HuH-7 (cell line): ENCODE results near the gene SLC9A8.
"Not testable (repeated sequence)": the region's sequence is repeated elsewhere in the genome, so short reads cannot be mapped to it uniquely, and the experiment has no call there.

Experiments used
- DNase-seq: peaks from one replicate; pipeline ENCODE4 v3.0.0; 2011; ENCODE audit warnings: low spot score

The SLC9A8 gene

DNA sequence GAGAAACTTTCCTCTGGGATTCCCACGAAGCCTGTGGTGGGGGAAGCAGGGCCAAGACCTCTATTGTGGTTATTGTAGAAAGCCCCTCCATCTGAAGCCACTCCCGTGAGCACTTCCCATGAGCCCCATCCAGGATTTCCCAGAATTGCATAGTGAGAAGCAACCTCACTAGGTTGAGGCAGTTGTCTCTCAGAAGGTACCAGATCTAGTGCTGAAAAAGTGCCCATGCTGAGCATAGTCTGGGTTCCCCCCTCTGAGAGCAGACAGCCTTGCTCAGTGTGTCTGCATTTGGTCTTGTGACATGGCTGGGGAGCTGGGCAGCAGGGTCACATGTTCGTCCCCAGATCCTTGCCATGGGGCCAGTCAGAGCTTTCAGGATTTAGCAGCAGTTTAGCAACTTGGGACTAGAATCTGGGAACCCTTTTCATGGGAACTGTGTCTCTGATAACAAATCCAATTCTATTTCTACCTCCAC is 38.6 kb downstream of the SLC9A8 start:
- no peak for DNase-seq

DNA sequence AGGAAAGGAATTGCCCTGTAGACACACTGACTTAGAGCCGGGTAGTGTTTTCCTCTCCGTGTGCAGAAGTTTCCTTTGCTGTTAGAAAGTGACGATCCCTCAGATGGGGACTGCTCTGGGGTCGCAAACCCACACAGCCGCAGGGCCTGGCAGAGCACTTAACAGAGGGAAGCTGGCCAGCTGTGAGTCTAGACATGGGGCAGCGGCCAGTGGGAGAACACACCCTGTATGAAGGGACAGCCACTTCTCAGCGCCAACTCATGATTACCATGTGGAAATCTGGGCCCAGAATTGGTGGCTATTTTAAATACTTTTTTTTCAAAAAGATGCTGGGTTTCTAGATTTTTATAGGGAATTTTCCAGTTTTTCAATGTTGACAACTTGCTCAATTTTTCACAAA is 39.4 kb downstream of the SLC9A8 start:
- no peak for DNase-seq

- no peak for DNase-seq
Measured at GRCh38 chr20:49852522-49853080, 40.0 kb downstream of the SLC9A8 start.

DNA sequence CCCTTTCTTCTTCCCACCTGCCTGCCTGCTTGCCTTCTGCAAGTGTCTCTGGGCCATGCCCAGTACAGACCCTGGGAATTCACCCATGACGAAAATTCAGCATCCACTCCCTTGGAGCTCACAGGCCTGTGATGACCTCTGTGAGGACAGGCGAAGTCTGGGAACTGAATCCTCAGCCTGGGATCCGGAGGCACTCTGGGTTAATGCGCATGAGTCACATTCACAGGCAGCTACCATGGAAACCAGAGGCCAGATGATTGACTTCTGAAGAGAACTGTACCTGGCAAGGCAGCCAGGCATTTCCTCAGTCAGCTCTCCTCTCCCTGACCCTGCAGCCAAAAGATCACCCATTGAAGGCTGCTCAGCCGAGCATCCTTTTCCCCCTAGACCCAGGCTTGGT is 41.0 kb downstream of the SLC9A8 start:
- DNase-seq: no peak

DNA sequence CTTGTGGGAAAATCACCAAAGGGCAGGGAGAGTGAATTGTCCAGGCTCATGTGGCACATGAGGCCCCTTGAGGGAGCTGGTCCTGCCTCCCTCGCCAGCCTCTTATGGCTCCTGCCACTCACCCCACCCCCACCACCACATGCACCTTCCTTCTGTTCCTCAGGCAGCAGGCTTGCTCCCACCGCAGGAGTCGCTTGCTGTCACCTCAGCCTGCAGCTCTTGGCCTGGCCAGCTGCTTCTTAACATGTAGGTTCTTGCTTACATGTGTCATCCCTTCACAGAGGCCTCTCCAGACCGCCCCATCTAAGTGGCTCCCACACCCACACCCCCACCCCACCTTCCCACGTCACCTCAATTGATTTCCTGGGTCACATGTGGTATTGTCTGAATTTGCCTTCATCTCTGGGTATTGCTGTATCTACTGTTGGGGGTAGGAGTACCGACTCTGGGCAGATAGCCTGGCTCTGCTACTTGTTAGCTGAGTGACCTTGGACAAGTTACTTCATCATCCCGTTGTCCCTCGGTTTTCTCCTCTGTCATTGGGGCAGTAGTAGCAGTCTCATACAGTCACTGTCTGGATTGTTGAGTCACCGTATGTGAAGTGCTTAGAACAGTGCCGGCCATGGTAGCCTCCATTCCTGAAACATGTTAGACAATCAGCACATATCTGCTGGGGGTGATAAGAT is 41.7 kb downstream of the SLC9A8 start:
- DNase-seq: no peak

GRCh38 chr20:49856904-49857303 is 44.3 kb downstream of the SLC9A8 start:
- DNase-seq: no peak

DNA sequence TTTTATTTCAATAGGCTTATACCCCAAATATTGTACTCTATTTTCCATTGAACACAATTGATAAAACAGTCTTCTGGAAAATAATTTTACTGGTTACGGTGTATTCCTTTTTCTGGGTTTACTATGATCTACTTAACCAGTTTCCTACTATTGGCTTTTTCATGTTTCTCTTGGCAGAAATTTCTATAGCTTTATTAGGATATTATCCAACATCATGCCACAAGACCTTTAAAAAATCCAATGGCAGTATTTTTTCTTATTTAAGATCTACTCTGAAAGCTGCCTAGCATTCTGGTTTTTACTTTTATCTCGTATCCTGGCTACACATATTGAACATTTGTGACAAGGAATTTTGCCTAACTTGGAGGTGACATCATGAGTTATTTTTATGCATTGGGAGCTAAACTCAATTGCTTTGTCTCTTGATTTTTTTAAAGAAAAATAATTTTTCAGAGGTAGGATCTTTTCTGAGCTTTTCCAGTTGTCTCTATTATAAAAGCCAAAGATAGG is 45.5 kb downstream of the SLC9A8 start:
- DNase-seq: no peak

DNA sequence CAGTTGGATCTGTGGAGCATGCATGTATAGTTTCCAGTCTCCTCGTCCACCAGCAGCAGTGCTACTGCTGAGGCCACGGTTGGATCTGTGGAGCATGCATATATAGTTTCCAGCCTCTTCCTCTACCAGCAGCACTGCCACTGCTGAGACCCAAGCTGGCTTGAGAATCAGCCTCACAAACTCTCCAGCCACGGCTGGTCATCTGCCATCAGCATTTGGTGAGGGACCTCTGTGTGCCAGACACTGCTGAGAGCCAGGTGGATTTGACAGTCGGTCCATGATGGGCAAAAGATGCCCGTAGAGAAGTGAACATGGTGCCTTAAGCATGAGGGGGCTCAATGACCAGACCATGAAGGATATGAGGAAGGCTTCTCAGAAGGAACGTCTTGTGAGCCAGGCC is 46.4 kb downstream of the SLC9A8 start:
- DNase-seq: no peak

DNA sequence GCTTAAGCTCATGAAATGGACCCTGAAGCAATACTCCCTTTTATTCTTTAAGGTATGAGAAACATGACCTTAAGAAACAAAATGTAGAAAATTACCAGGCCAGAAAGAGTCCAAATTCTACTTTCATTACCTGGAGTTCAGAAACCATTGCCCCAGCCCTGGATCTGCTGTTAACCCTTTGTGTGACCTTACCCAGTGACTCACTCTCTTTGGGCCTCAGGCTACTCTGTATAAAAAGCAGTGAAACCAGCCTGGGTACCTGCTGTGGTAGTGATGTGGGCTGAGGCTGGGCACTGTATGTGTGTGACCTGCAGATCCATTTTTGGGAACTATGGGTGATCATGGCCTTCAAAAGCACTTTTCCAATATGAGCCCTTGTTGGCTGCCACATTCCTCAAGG is 47.2 kb downstream of the SLC9A8 start:
- DNase-seq: no peak

GRCh38 chr20:49861232-49861631 is 48.6 kb downstream of the SLC9A8 start:
- DNase-seq: not testable (repeated sequence)

GRCh38 chr20:49862607-49863200 is 50.1 kb downstream of the SLC9A8 start:
- no peak for DNase-seq

DNA sequence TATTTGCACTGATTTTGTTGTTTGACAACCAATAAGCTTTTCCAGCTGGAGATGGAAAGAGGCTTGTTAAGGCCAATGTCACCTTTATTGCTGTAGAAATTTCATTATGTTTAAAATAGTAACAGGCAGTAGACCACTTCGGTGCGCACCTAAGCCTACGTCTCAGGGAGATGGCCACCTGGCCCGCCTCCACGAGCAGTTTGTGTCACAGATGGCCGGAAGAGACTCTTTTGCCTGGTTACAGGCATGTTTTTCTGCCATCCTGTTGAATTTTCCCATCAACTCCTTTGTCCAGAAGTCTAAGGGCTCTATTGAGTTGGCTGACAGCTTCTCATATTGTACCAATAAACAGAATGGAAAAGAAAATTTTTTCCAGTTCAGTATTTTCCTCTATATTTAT is 51.0 kb downstream of the SLC9A8 start:
- no peak for DNase-seq

GRCh38 chr20:49865559-49865958 is 52.9 kb downstream of the SLC9A8 start:
- DNase-seq: no peak

DNA sequence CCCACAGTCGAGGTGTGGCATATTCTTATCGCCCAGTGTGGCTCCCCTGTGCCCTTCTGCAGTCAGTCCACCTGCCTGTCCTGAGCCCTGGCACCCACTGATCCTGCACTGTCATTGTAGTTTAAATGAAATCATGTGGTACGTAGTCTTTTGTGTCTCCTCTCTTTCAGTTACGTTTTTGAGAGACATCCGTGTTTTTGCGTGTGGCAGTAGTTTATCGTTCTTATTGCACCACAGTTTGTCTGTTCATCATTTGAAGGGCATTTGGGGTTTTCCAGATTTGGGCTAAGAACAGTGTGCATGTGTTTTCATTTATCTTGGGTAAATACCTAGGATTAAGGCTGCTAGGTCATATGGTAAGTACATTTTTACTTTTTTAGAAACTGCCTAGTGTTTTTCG is 53.4 kb downstream of the SLC9A8 start:
- DNase-seq: no peak

DNA sequence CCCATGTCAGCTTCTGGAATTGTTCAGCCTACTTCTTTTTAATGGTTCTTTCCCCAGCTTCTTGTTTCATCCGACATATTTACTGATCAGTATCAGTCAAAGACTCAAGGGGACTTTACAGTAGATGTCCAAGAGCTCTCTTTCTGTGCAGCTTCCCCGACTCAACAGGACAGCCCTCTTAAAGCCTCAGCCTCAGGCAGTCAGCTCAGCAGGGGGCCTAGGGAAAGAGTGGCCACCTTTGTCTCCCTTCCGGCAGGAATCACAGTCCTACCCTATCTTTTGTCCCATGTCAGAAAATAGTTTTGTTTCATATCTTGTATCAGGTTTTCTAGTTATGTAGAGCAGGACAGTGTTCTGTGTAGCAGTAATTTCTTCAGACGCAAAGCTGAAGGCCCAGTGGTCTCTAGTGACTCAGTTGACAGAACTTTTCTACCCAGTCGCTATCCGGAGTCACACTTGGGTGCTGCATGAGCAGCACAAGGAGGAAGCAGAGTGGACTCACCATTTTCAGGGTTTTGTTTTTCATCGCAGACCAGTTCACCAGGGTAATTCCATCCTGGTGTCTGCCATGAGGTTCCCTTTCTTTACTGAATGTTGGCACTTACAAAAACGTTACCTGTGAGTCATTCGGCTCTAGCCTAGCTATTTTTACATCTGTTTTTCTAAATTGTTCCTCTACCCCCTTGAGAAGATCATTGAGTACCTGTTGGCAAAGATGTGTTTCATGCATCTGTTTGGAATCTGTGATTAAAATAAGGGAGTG is 55.0 kb downstream of the SLC9A8 start:
- DNase-seq: no peak

GRCh38 chr20:49868538-49868937 is 55.9 kb downstream of the SLC9A8 start:
- no peak for DNase-seq

- DNase-seq: no peak
Measured at GRCh38 chr20:49868964-49869363, 56.3 kb downstream of the SLC9A8 start.

GRCh38 chr20:49870261-49870660 is 57.6 kb downstream of the SLC9A8 start:
- no peak for DNase-seq

- no peak for DNase-seq
Measured at GRCh38 chr20:49871391-49871948, 58.8 kb downstream of the SLC9A8 start.

DNA sequence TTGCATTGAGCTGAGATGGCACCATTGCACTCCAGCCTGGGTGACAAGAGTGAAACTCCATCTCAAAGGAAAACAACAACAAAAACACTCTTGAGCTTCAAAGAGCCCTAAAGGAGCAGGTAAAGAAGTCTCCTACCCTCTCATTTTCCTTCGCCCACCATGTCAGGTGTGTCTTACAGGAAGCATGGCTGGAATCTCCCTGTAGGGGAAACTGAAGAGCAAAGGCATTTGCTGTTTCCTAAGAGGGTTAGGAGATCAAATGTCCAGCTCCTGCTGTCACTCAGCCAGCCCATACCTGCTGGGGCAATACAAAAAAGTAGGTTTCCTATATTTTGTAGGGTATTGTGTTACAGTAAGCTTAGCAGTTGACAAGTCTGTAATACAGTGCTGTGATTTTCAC is 59.4 kb downstream of the SLC9A8 start:
- no peak for DNase-seq

DNA sequence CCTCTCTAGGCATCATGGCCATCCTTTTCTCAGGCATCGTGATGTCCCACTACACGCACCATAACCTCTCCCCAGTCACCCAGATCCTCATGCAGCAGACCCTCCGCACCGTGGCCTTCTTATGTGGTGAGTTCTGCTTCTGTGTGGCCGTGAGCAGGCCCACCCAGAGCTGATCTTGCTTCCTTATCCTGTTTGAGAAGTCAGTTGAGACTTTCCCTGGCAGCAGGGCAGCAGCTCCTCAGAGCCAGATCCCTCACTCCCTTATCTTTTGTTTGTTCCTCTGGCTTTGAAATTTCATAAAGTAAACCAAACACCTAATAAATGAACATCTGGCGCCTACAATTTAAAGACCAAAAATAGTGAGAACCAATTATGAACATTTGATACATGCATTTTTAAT is 62.1 kb downstream of the SLC9A8 start:
- no peak for DNase-seq

- no peak for DNase-seq
Measured at GRCh38 chr20:49877386-49877921, 64.8 kb downstream of the SLC9A8 start.
